Uterus (tissue), 4 donors: ENCODE measurements around the gene CLOCK. TPM values are rescaled to one million over a fixed set of nuclear protein-coding genes. Genes with fewer than 3 reads are reported as not detected.

Source experiments
- DNase-seq, 2 donors: peaks; one replicate each; pipeline ENCODE4 v3.0.0-alpha.2; 2019 to 2020
- H3K27ac ChIP-seq, 2 donors: fragments of 200-600 bp; sonication (generic); 1 replicate in 1 of 2; 2 replicates in 1 of 2; pipeline ENCODE4 v1.5.1; 2016 to 2018
- H3K27me3 ChIP-seq, 2 donors: fragments of 200-600 bp; sonication (generic); one replicate each; pipeline ENCODE4 v1.5.1; 2018 to 2019; ENCODE audit warnings: control low read depth in 1 of 2
- H3K36me3 ChIP-seq, 2 donors: fragments of 200-600 bp; sonication (generic); one replicate each; pipeline ENCODE4 v1.5.1; 2019; ENCODE audit warnings: control low read depth in 1 of 2
- H3K4me1 ChIP-seq, 2 donors: fragments of 200-600 bp; sonication (generic); one replicate each; pipeline ENCODE4 v1.5.1; 2018 to 2019; ENCODE audit warnings: control low read depth in 1 of 2
- H3K4me3 ChIP-seq, 2 donors: fragments of 200-600 bp; sonication (generic); 1 replicate in 1 of 2; 2 replicates in 1 of 2; pipeline ENCODE4 v1.5.1; 2018 to 2019; ENCODE audit warnings: mild to moderate bottlenecking in 1 of 2
- H3K9me3 ChIP-seq, 2 donors: fragments of 200-600 bp; sonication (generic); one replicate each; pipeline ENCODE4 v1.5.1; 2019; ENCODE audit warnings: control low read depth in 1 of 2
- POLR2A ChIP-seq, 2 donors: fragments of 450-650 bp; IDR thresholded peaks; one replicate each; pipeline ENCODE4 v1.6.1; 2016; ENCODE audit warnings: antibody characterized with exemption in 2 of 2, mild to moderate bottlenecking in 1 of 2, moderate library complexity in 1 of 2
- intact Hi-C: fragments of 100-400 bp; cut with DNase I; formaldehyde crosslinking; loops from one replicate; pipeline ENCODE4 v1.15.1; 2023; ENCODE audit warnings: low total_unique reads
- total RNA-seq, 4 donors: library from RNA; depleted of rRNA in 3 of 4; stranded (reverse); fragments of >200 nt in 3 of 4; gene quantifications; one replicate each; pipeline versions ENCODE4 v1.1.0 to v1.2.4, GENCODE V29; 2014 to 2023
- TF ChIP-seq, protein P1 (sequence below), 4 experiments: fragments of 200-600 bp in 2 of 4; fragments of 450-650 bp in 2 of 4; sonication (generic) in 2 of 4; IDR thresholded peaks; one replicate each; pipeline ENCODE4 v1.5.1; 2016 to 2019; ENCODE audit warnings: antibody characterized with exemption in 4 of 4, mild to moderate bottlenecking in 2 of 4, moderate library complexity in 1 of 4
- donor health status: DM: yes; HTN: yes; CAD: no.

CLOCK gene
- total RNA-seq, 4 donors from 2014 or later, result 13.3 to 60.3 (median 29.1) TPM

DNA sequence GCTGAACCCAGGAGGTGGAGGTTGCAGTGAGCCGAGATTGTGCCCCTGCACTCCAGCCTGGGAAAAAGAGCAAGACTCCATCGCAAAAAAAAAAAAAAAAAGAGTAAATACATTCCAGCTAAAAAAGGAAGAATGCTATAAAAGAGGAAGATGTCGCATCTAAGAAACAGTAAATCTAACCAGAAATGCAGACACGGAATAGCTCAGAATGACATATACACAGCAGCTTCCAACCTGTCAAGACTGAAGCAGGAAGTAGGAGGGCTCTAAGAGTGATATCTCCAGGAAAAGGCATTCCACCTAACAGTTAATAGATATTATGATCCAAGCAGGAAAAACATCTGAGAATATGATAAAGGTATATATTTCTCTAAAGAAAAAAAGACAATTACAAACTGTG is 16.0 kb downstream of the CLOCK start:
- TF ChIP-seq POLR2A (IDR thresholded peaks at IDR 0.05), result no peak
- TF ChIP-seq, protein P1, sequence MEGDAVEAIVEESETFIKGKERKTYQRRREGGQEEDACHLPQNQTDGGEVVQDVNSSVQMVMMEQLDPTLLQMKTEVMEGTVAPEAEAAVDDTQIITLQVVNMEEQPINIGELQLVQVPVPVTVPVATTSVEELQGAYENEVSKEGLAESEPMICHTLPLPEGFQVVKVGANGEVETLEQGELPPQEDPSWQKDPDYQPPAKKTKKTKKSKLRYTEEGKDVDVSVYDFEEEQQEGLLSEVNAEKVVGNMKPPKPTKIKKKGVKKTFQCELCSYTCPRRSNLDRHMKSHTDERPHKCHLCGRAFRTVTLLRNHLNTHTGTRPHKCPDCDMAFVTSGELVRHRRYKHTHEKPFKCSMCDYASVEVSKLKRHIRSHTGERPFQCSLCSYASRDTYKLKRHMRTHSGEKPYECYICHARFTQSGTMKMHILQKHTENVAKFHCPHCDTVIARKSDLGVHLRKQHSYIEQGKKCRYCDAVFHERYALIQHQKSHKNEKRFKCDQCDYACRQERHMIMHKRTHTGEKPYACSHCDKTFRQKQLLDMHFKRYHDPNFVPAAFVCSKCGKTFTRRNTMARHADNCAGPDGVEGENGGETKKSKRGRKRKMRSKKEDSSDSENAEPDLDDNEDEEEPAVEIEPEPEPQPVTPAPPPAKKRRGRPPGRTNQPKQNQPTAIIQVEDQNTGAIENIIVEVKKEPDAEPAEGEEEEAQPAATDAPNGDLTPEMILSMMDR (IDR thresholded peaks at IDR 0.05), result no peak
- Histone ChIP-seq H3K9me3 (peaks cover 0 to 3% of the 10 kb centered on the region in 2 donors), H3K27ac (no peak overlapping the region), H3K36me3 (no peaks in the 10 kb centered on the region), H3K4me3 (no peak overlapping the region), H3K27me3 (no peaks in the 10 kb centered on the region), H3K4me1 (no peaks in the 10 kb centered on the region)
- no peak for DNase-seq
- intact Hi-C loops, result no loop called here

DNA sequence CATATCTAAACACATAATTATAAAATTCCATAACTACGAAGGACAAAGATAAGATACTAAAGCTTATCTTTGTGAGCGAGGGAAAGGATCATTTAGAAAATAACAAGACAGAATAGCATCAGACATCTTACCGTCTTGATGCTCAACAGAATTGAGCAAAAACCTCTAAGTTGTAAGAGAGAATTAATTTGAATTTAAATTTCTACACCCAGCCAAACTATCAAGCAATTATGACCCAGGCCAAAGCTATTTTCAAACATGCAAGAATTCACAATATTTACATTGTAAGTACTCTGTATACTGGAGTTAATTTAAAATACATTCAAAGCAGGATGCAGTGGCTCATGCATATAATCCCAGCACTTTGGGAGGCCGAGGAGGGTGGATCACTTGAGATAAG is 16.5 kb downstream of the CLOCK start:
- H3K36me3 ChIP-seq, result no peaks in the 10 kb centered on the region
- intact Hi-C loops, result no loop called here
- H3K27ac ChIP-seq, result no peak overlapping the region
- H3K4me1 ChIP-seq, result no peaks in the 10 kb centered on the region
- no peaks in the 10 kb centered on the region for H3K27me3 ChIP-seq
- TF ChIP-seq, protein P1 (IDR thresholded peaks at IDR 0.05), result no peak
- H3K4me3 ChIP-seq, result no peak overlapping the region
- DNase-seq, result no peak
- H3K9me3 ChIP-seq, result peaks cover 0 to 3% of the 10 kb centered on the region in 2 donors

DNA sequence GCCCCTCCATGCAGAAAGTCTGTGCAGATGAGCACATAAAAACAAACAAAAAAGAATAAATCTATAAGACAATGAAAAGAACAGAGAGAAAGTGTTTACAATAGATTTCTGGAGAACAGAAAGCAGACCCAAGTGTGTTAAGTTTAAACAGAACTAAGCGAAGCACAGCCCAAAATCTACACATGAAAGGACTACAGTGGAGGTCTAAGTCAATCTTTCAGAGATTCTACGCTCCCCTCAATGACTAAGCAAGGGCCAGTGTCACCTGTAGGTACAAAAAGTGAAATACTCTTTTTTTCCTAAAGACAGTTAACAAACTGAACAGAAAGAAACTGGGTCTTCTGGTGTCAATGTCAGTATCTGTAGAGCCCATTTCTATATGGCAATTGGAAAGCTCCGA is 18.2 kb downstream of the CLOCK start:
- Histone ChIP-seq H3K9me3 (peaks cover 0 to 3% of the 10 kb centered on the region in 2 donors), H3K4me3 (no peak overlapping the region), H3K36me3 (no peaks in the 10 kb centered on the region), H3K27me3 (no peaks in the 10 kb centered on the region), H3K27ac (no peak overlapping the region), H3K4me1 (no peaks in the 10 kb centered on the region)
- TF ChIP-seq POLR2A (IDR thresholded peaks at IDR 0.05), result no peak
- TF ChIP-seq, protein P1 (IDR thresholded peaks at IDR 0.05), result no peak
- no peak for DNase-seq
- intact Hi-C loops, result no loop called here

DNA sequence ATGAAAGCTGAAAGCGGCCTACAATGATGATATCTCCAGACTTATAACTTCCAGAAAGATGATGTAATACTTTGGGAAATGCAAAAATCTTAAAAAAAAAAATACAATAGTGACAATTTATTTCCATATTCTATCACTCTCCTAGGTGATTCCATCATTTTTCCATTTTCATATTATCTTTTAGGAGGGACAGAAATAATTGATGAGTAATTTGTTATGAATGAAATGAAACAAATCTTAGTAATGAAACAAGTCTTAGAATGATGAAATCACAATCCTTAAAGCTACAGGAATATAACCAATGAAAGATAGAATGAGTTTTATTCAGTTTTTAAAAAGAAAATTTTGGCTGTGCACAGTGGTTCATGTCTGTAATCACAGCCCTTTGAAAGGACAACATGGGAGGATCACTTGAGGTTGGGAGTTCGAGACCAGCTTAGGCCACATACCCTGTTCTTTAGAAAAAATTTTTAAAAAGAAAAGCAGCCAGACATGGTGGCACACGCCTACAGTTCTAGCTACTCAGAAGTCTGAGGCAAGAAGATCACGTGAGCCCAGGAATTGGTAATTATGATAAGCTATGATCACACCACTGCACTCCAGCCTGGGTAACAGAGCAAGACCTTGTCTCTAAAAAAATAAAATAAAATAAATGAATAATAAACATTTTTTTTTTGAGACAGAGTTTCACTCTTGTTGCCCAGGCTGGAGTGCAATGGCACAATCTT is 21.7 kb downstream of the CLOCK start:
- Histone ChIP-seq H3K36me3 (no peaks in the 10 kb centered on the region), H3K9me3 (no peaks in the 10 kb centered on the region), H3K27ac (no peak overlapping the region), H3K27me3 (no peaks in the 10 kb centered on the region), H3K4me1 (no peaks in the 10 kb centered on the region), H3K4me3 (no peak overlapping the region)
- intact Hi-C loops, result no loop called here
- no peak for TF ChIP-seq POLR2A (IDR thresholded peaks at IDR 0.05)
- TF ChIP-seq, protein P1 (IDR thresholded peaks at IDR 0.05), result no peak
- no peak for DNase-seq

DNA sequence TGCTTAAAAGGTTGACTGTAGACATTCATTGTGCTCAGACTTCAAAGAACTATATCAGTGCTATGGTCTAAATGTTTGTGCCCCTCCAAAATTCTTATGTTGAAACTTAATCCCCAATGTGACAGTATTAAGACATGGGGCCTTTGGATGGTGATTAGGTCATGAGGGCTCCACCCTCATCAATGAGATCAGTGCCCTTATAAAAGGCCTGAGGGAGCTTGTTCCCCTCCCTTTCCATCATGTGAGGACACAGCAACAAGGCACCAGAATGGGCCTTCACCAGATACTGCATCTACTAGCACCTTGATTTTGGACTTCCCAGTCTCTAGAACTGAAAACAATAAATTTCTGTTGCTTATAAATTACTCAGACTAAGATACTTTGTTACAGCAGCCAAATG is 28.3 kb downstream of the CLOCK start:
- intact Hi-C loops, result no loop called here
- TF ChIP-seq, protein P1 (IDR thresholded peaks at IDR 0.05), result no peak
- no peak for TF ChIP-seq POLR2A (IDR thresholded peaks at IDR 0.05)
- Histone ChIP-seq H3K27me3 (no peaks in the 10 kb centered on the region), H3K4me1 (no peaks in the 10 kb centered on the region), H3K27ac (no peak overlapping the region), H3K36me3 (no peaks in the 10 kb centered on the region), H3K9me3 (no peaks in the 10 kb centered on the region), H3K4me3 (no peak overlapping the region)
- no peak for DNase-seq
